GM18873 (cell line): ENCODE measurements around the gene UPF1.
"Not testable (repeated sequence)": the region's sequence is repeated elsewhere in the genome, so short reads cannot be mapped to it uniquely, and the experiment has no call there.

Experiments
- ATAC-seq: cut with Tn5 transposase; IDR thresholded peaks from one replicate; pipeline ENCODE4 v1.9.1; 2021; ENCODE audit warnings: mild to moderate bottlenecking, moderate library complexity, moderate number of reproducible peaks; ENCODE audit not compliant: unreplicated experiment, low FRiP score

Gene UPF1

GRCh38 chr19:18908917-18909619, 77.3 kb downstream of the UPF1 start:
- no peak for ATAC-seq

- ATAC-seq: no peak
Observed at GRCh38 chr19:18910010-18910409, 78.3 kb downstream of the UPF1 start.

DNA sequence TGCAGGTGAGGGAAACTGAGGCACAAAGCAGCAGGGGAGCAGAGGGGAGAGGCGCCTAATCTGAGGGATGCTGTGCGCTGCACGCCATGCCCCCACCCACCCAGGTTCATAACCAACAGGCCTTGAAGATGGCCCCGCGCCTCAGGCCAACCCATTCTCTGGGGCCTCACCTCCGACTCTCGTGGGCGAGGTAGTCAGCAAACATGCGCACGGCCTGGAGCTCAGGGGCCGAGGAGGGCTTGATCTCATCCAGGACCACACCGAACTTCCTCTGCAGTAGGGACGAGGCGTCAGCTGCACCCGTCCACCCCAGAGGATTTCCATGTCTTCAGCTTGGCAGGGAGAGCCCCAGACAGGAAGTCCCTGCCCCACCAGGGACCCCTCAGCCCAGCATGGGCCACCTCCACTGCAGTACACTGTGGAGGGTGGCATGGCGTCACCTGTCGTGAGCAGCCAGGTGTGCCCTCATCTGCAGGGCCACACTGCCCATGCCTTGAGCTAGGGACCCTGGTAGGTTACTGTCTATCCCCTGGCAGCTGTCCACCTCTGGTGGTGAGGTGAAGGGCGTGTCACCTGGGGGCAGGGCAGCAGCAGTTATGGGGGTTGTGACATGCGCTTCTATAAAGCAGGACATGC, 79.2 kb downstream of the UPF1 start:
- no peak for ATAC-seq

DNA sequence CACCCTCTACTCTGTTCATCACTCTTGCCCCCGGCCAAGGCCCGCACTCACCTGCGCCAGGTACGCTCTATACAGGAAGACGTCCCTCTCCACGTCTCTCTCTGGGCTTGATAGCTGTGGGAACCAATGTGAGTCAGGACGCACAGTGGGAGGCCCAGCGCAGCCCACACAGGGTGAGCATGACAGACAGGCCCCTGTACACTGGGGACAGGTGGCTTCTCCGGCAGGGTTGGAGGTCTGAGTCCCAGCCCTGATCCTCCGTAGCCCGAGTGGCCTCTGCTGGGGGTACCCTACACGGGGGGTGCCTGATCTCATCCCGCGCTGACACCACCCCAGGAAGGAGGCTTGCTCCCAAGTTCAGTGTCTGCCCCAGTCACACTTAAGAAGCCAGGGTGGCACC, 81.2 kb downstream of the UPF1 start:
- no peak for ATAC-seq

DNA sequence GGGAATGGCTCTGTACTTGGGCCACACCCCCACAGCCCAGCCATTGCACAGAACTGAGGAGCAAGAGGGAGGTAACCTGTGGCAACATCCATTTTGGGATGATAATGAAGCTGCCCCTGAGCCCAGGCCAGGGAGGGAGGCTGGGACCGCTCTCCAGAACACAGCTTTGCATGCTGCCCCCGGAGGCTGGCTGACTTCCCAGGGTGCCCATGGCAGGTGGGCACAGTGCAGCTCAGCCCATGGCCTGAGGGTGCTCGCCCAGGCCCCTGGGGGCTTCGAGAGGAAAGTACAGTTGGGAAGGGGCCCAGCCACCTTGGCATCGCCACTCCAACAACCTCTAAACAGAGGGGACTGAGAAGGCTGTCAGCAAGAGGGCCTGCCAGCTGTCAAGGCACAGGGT, 81.7 kb downstream of the UPF1 start:
- no peak for ATAC-seq

DNA sequence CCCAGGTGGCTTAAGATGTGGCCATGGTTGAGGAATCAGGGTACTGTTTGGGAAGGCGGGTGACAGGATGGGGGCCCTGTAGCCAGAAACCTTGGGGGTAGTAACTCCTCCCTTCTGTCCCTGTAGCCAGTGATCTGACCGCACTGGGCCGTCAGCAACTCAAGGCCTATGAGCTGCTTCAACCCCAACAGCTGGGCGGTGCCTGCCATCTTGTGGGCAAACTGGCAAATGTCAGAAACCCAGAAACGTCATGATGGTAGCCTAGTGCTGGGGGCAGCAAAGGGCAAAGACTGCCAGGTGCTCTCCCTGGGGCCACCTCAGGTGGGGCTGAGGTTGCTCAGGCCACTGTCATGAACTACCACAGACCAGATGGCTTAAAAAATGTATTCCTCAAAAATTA, 83.9 kb downstream of the UPF1 start:
- ATAC-seq: no peak

- ATAC-seq: not testable (repeated sequence)
Observed at GRCh38 chr19:18917593-18917992, 85.8 kb downstream of the UPF1 start.
